ENCODE results near the gene MTFR2. TPM values are rescaled to one million over a fixed set of nuclear protein-coding genes. Genes with fewer than 3 reads are reported as not detected.

Gene MTFR2
- total and polyA plus RNA-seq, 2 of the 13 experiments (the other 11 are each of a cell fraction or from before 2014, with no cell fraction given): 6.7 to 10.7 TPM

GRCh38 chr6:136290410-136291010 lies 40.4 kb upstream of the MTFR2 start (continued):
- peak; percentile 47 for TF ChIP-seq AHDC1 (CRISPR knock-in tag; IDR thresholded peaks at IDR 0.05; ENCODE audit: borderline replicate concordance)
- no peak for TF ChIP-seq ZNF660 (CRISPR knock-in tag; IDR thresholded peaks at IDR 0.05; ENCODE audit: borderline replicate concordance, low read depth)
- TF ChIP-seq EED (CRISPR knock-in tag; IDR thresholded peaks at IDR 0.05): 0 out of 2 replicates have a peak, but pooled peaks have one; percentile 1
- no peak for TF ChIP-seq HNF4G (IDR thresholded peaks at IDR 0.05; ENCODE audit: borderline replicate concordance, low read depth, low read length)
- TF ChIP-seq HNF4G (CRISPR knock-in tag; IDR thresholded peaks at IDR 0.05; ENCODE audit: borderline replicate concordance, low read depth): 0 out of 2 replicates have a peak, but pooled peaks have one; percentile 11
- TF ChIP-seq ZNF598 (CRISPR knock-in tag; IDR thresholded peaks at IDR 0.05; ENCODE audit: borderline replicate concordance): no peak; the same call in 1 of the 2 replicates
- TF ChIP-seq MTA3 (CRISPR knock-in tag; IDR thresholded peaks at IDR 0.05): no peak
- TF ChIP-seq CENPX (CRISPR knock-in tag; IDR thresholded peaks at IDR 0.05): no peak
- TF ChIP-seq ZNF547 (CRISPR knock-in tag; IDR thresholded peaks at IDR 0.05): no peak
- TF ChIP-seq ZNF724P (CRISPR knock-in tag; IDR thresholded peaks at IDR 0.05; ENCODE audit: borderline replicate concordance): no peak
- peak; percentile 71; the same call in 1 of the 2 replicates for TF ChIP-seq DZIP1 (CRISPR knock-in tag; IDR thresholded peaks at IDR 0.05)
- TF ChIP-seq ZNF772 (CRISPR knock-in tag; IDR thresholded peaks at IDR 0.05): 0 out of 2 replicates have a peak, but pooled peaks have one; percentile 20
- TF ChIP-seq ZNF30 (CRISPR knock-in tag; IDR thresholded peaks at IDR 0.05): peak; percentile 45; the same call in 1 of the 2 replicates
- no peak for TF ChIP-seq KLF15 (CRISPR knock-in tag; IDR thresholded peaks at IDR 0.05; ENCODE audit: borderline replicate concordance)
- no peak for TF ChIP-seq ZNF740 (CRISPR knock-in tag; IDR thresholded peaks at IDR 0.05)
- TF ChIP-seq BRCA1 (CRISPR knock-in tag; IDR thresholded peaks at IDR 0.05): peak; percentile 40; the same call in 1 of the 2 replicates
- TF ChIP-seq MAX (IDR thresholded peaks at IDR 0.05): peak; percentile 66; the same call in 1 of the 2 replicates
- 0 out of 2 replicates have a peak, but pooled peaks have one; percentile 18 for TF ChIP-seq MEIS2 (CRISPR knock-in tag; IDR thresholded peaks at IDR 0.05)
- TF ChIP-seq MED13 (CRISPR knock-in tag; IDR thresholded peaks at IDR 0.05): peak; percentile 72; the same call in 1 of the 2 replicates
- no peak for TF ChIP-seq ZNF383 (CRISPR knock-in tag; IDR thresholded peaks at IDR 0.05; ENCODE audit: borderline replicate concordance)
- 0 out of 2 replicates have a peak, but pooled peaks have one; percentile 13 for TF ChIP-seq ZNF350 (CRISPR knock-in tag; IDR thresholded peaks at IDR 0.05; ENCODE audit: borderline replicate concordance, low read depth)

Measured in HepG2 (cell line).